Measurements from ENCODE around the gene TUBB4A. TPM values are rescaled to one million over a fixed set of nuclear protein-coding genes. Genes with fewer than 3 reads are reported as not detected.

The TUBB4A gene
- total and polyA plus RNA-seq, 2 donors (not counting 1 experiment from before 2014, with no cell fraction given) = not detected

DNA sequence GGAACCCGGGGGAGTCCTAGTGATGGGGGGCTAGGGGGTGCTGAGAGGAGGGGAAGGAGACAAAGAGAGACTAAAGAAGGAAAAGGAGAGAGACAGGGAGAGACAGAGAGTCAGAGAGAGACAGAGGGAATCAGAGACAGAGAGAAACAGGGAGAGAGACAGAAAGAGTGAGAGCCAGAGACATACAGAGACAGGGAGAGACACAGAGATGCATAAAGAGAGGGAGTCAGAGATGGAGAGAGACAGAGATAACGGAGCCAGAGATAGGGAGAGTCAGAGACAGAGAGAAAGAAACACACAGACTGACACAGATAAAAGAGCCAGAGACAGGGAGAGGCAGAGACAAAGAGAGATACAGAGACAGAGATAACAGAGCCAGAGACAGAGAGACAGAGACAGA, 27.2 kb upstream of the TUBB4A start:
- peaks cover 8% of the 10 kb centered on the region for H3K27me3 ChIP-seq (ENCODE audit: control insufficient read depth, insufficient read depth, low read length)
- no peak overlapping the region for H3K4me2 ChIP-seq (ENCODE audit: extremely low read depth, insufficient read depth, low read length)
- no peak overlapping the region for H3K27ac ChIP-seq (ENCODE audit: insufficient read depth, low read length)
- no peaks in the 10 kb centered on the region for H3K9me3 ChIP-seq (ENCODE audit: control insufficient read depth, insufficient read depth, low read depth, low read length)
- no peak overlapping the region for H2AFZ ChIP-seq (ENCODE audit: low read length)
- H3K4me1 ChIP-seq (ENCODE audit: control insufficient read depth, extremely low read depth, insufficient read depth, low read length) = peaks cover 5% of the 10 kb centered on the region
- no peaks in the 10 kb centered on the region for H3K36me3 ChIP-seq (ENCODE audit: control insufficient read depth, insufficient read depth, low read length)
- H3K4me3 ChIP-seq (replicated peaks in 1 of 4; ENCODE audit: control extremely low read depth in 1 of 4, insufficient read depth in 1 of 4, low read depth in 3 of 4, low read length in 4 of 4) = no peak overlapping the region
- DNase-seq (ENCODE audit: low read depth in 2 of 2) = no peak
- no peaks in the 10 kb centered on the region for H3K79me2 ChIP-seq (ENCODE audit: control insufficient read depth, insufficient read depth, low read length)
- no peak for TF ChIP-seq EZH2 (IDR thresholded peaks at IDR 0.05; ENCODE audit: low read length, missing control alignments)
- TF ChIP-seq, protein P1, sequence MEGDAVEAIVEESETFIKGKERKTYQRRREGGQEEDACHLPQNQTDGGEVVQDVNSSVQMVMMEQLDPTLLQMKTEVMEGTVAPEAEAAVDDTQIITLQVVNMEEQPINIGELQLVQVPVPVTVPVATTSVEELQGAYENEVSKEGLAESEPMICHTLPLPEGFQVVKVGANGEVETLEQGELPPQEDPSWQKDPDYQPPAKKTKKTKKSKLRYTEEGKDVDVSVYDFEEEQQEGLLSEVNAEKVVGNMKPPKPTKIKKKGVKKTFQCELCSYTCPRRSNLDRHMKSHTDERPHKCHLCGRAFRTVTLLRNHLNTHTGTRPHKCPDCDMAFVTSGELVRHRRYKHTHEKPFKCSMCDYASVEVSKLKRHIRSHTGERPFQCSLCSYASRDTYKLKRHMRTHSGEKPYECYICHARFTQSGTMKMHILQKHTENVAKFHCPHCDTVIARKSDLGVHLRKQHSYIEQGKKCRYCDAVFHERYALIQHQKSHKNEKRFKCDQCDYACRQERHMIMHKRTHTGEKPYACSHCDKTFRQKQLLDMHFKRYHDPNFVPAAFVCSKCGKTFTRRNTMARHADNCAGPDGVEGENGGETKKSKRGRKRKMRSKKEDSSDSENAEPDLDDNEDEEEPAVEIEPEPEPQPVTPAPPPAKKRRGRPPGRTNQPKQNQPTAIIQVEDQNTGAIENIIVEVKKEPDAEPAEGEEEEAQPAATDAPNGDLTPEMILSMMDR (conservative IDR thresholded peaks at IDR 0.05 in 1 of 2, IDR thresholded peaks at IDR 0.05 in 1 of 2; ENCODE audit: low read depth in 1 of 2, low read length in 2 of 2) = no peak
- H4K20me1 ChIP-seq (ENCODE audit: control insufficient read depth, extremely low read depth, insufficient read depth, low read length) = no peaks in the 10 kb centered on the region
- H3K9ac ChIP-seq (ENCODE audit: insufficient read depth, low read length) = no peak overlapping the region

DNA sequence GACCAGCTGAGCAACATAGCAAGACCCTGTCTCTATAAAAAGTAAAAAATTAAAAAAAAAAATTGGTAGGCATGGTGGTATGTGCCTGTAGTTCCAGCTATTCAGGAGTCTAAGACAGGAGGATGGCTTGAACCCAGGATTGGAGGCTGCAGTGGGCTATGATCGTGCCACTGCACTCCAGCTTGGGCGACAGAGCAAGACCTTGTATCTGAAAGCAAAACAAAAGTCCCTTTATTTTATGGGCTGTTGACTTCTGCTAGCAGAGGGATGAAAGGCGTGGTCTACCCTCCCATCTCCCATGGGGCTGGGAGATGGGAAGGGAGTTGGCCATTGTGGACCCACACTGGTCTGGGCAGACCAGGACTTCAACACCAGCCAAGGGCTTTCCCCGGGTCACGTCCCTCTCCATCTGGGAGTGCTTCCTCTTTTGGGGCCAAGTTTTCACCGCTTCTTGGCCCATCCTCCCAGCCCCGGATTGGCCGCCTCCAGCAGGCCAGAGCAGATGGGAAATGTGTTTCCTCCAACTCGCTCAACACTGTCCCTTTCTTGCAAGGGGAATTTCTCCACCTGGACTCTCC, 26.5 kb upstream of the TUBB4A start:
- H3K9ac ChIP-seq (ENCODE audit: insufficient read depth, low read length) = no peak overlapping the region
- H2AFZ ChIP-seq (ENCODE audit: low read length) = no peak overlapping the region
- H3K4me2 ChIP-seq (ENCODE audit: extremely low read depth, insufficient read depth, low read length) = no peak overlapping the region
- no peaks in the 10 kb centered on the region for H3K79me2 ChIP-seq (ENCODE audit: control insufficient read depth, insufficient read depth, low read length)
- no peaks in the 10 kb centered on the region for H4K20me1 ChIP-seq (ENCODE audit: control insufficient read depth, extremely low read depth, insufficient read depth, low read length)
- TF ChIP-seq EZH2 (IDR thresholded peaks at IDR 0.05; ENCODE audit: low read length, missing control alignments) = no peak
- TF ChIP-seq, protein P1 (conservative IDR thresholded peaks at IDR 0.05 in 1 of 2, IDR thresholded peaks at IDR 0.05 in 1 of 2; ENCODE audit: low read depth in 1 of 2, low read length in 2 of 2) = no peak
- no peak overlapping the region for H3K4me3 ChIP-seq (replicated peaks in 1 of 4; ENCODE audit: control extremely low read depth in 1 of 4, insufficient read depth in 1 of 4, low read depth in 3 of 4, low read length in 4 of 4)
- H3K27me3 ChIP-seq (ENCODE audit: control insufficient read depth, insufficient read depth, low read length) = peaks cover 8% of the 10 kb centered on the region
- no peak for DNase-seq (ENCODE audit: low read depth in 2 of 2)
- H3K4me1 ChIP-seq (ENCODE audit: control insufficient read depth, extremely low read depth, insufficient read depth, low read length) = peaks cover 5% of the 10 kb centered on the region
- H3K9me3 ChIP-seq (ENCODE audit: control insufficient read depth, insufficient read depth, low read depth, low read length) = no peaks in the 10 kb centered on the region
- H3K27ac ChIP-seq (ENCODE audit: insufficient read depth, low read length) = no peak overlapping the region
- H3K36me3 ChIP-seq (ENCODE audit: control insufficient read depth, insufficient read depth, low read length) = no peaks in the 10 kb centered on the region

DNA sequence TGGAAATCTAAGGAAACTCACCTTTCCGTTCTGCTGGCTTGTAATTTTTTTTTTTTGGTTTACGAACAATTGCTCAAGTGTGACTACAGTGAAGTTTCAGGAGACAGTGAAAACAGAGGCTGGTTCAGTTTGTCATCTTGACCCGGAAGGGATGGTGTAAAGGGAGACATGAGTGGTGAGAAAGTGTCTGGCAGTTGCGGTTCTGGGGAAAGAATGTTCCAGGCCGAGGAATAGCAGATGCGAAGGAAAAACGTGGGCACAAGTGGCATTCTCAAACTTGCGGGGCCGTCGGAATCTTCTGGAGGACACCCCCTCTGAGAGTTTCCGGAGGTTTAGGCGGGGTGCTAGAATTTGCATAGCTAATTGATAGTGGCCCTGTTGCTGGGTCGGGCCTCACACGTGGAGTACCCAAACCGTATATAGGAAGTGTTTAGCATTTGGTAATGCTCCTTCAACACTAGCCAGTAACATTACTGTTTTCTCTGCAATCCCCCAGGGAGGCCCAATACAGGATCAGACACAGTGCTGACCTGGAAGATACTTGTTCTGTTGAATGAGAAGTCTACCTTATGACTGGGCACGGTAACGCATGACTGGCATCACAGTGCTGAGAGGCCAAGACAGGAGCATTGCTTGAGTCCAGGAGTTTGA, 25.9 kb upstream of the TUBB4A start:
- no peak for TF ChIP-seq EZH2 (IDR thresholded peaks at IDR 0.05; ENCODE audit: low read length, missing control alignments)
- TF ChIP-seq, protein P1 (conservative IDR thresholded peaks at IDR 0.05 in 1 of 2, IDR thresholded peaks at IDR 0.05 in 1 of 2; ENCODE audit: low read depth in 1 of 2, low read length in 2 of 2) = no peak
- Histone ChIP-seq H3K79me2 (ENCODE audit: control insufficient read depth, insufficient read depth, low read length) (no peaks in the 10 kb centered on the region), H3K27ac (ENCODE audit: insufficient read depth, low read length) (no peak overlapping the region), H3K4me1 (ENCODE audit: control insufficient read depth, extremely low read depth, insufficient read depth, low read length) (peaks cover 5% of the 10 kb centered on the region), H3K4me2 (ENCODE audit: extremely low read depth, insufficient read depth, low read length) (no peak overlapping the region), H2AFZ (ENCODE audit: low read length) (no peak overlapping the region), H4K20me1 (ENCODE audit: control insufficient read depth, extremely low read depth, insufficient read depth, low read length) (no peaks in the 10 kb centered on the region), H3K36me3 (ENCODE audit: control insufficient read depth, insufficient read depth, low read length) (no peaks in the 10 kb centered on the region), H3K9me3 (ENCODE audit: control insufficient read depth, insufficient read depth, low read depth, low read length) (no peaks in the 10 kb centered on the region), H3K4me3 (replicated peaks in 1 of 4; ENCODE audit: control extremely low read depth in 1 of 4, insufficient read depth in 1 of 4, low read depth in 3 of 4, low read length in 4 of 4) (no peak overlapping the region), H3K27me3 (ENCODE audit: control insufficient read depth, insufficient read depth, low read length) (peaks cover 8% of the 10 kb centered on the region), H3K9ac (ENCODE audit: insufficient read depth, low read length) (no peak overlapping the region)
- no peak for DNase-seq (ENCODE audit: low read depth in 2 of 2)

Measured in fibroblast of lung (primary cell).